OCI-LY1 (cell line): ENCODE measurements around the gene CHM.

Experiments used
- H2AFZ ChIP-seq: fragments of 200-600 bp; sonication (generic), shearing (Covaris generic); 2 replicates; pipeline ENCODE4 v1.6.0; 2014; ENCODE audit warnings: antibody characterized with exemption, mild to moderate bottlenecking, low read length
- H3F3A ChIP-seq: fragments of 200-600 bp; sonication (generic), shearing (Covaris generic); 2 replicates; pipeline ENCODE4 v1.6.0; 2014; ENCODE audit warnings: mild to moderate bottlenecking, antibody characterized with exemption, low read length, moderate library complexity; ENCODE audit not compliant: insufficient read depth
- H3K27ac ChIP-seq: fragments of 200-600 bp; sonication (generic); 2 replicates; pipeline ENCODE4 v1.5.1; 2014; ENCODE audit warnings: low read length, mixed run types, mild to moderate bottlenecking, low read depth; ENCODE audit not compliant: poor library complexity, severe bottlenecking
- H3K27me3 ChIP-seq: fragments of 200-600 bp; sonication (generic); 2 replicates; pipeline ENCODE4 v1.6.0; 2014; ENCODE audit warnings: antibody characterized with exemption, mild to moderate bottlenecking, low read length, moderate library complexity; ENCODE audit not compliant: insufficient read depth
- H3K36me3 ChIP-seq: fragments of 200-600 bp; sonication (generic); 2 replicates; pipeline ENCODE4 v1.6.1; 2014; ENCODE audit warnings: mild to moderate bottlenecking, antibody characterized with exemption, low read length, moderate library complexity, mixed read lengths; ENCODE audit not compliant: insufficient read depth
- H3K4me1 ChIP-seq: fragments of 200-600 bp; sonication (generic); 2 replicates; pipeline ENCODE4 v1.5.1; 2014; ENCODE audit warnings: mild to moderate bottlenecking, low read length, moderate library complexity; ENCODE audit not compliant: insufficient read depth, severe bottlenecking
- H3K4me2 ChIP-seq: fragments of 200-600 bp; sonication (generic), shearing (Covaris generic); 2 replicates; pipeline ENCODE4 v1.6.1; 2014; ENCODE audit warnings: low read length
- H3K4me3 ChIP-seq: fragments of 200-600 bp; sonication (generic); 2 replicates; pipeline ENCODE4 v1.5.1; 2014; ENCODE audit warnings: low read length, low read depth, mild to moderate bottlenecking, mixed read lengths; ENCODE audit not compliant: poor library complexity, severe bottlenecking
- H3K79me2 ChIP-seq: fragments of 200-600 bp; shearing (Covaris generic); 2 replicates; pipeline ENCODE4 v1.6.1; 2016; ENCODE audit warnings: mixed run types, low read length, mixed read lengths; ENCODE audit not compliant: insufficient read depth
- H3K9ac ChIP-seq: fragments of 200-600 bp; sonication (generic), shearing (Covaris generic); 2 replicates; pipeline ENCODE4 v1.6.1; 2014; ENCODE audit warnings: mild to moderate bottlenecking, low read length, mixed read lengths
- H3K9me2 ChIP-seq: fragments of 200-600 bp; sonication (generic), shearing (Covaris generic); 2 replicates; pipeline ENCODE4 v1.6.1; 2014; ENCODE audit warnings: low read depth, mild to moderate bottlenecking, low read length, mixed read lengths
- H3K9me3 ChIP-seq: fragments of 200-600 bp; shearing (Covaris generic); 2 replicates; pipeline ENCODE4 v1.6.1; 2014; ENCODE audit warnings: low read length, mixed read lengths
- H4K20me1 ChIP-seq: fragments of 200-600 bp; sonication (generic), shearing (Covaris generic); 2 replicates; pipeline ENCODE4 v1.6.0; 2016; ENCODE audit warnings: mild to moderate bottlenecking, low read length; ENCODE audit not compliant: insufficient read depth
- EZH2 ChIP-seq: fragments of 200-600 bp; sonication (generic), shearing (Covaris generic); IDR thresholded peaks from 2 replicates; pipeline ENCODE4 v1.8.0; 2017; ENCODE audit warnings: borderline replicate concordance, mixed run types, mild to moderate bottlenecking, antibody characterized with exemption, low read length, moderate library complexity, mixed read lengths
- TF ChIP-seq, protein P1 (sequence below): fragments of 200-600 bp; sonication (generic), shearing (Covaris generic); IDR thresholded peaks from 2 replicates; pipeline ENCODE4 v1.5.1; 2017; ENCODE audit warnings: mild to moderate bottlenecking, antibody characterized with exemption, low read length, moderate library complexity, mixed read lengths

CHM gene

DNA sequence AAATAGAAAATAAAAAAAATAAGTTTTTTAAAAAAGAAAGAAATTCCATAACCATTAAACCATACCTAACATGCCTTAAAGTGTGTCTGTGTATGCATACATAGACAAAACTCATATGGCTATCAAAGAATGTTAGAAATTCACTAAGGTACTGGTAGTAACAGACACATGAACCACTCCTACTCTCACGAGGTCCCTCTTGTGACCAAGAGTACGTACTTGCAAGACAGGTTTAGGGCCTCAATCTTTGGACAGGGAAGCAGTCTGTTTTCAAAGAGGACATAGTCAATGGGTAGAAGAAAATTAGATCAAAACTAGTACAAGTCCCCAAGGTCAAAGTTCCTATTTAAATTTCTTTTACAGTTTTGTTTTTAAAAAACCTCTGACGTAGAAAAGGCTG lies 117.3 kb downstream of the CHM start:
- Histone ChIP-seq H4K20me1 (no peaks in the 10 kb centered on the region), H3K4me3 (no peak overlapping the region), H3K4me1 (no peaks in the 10 kb centered on the region), H3K9me2 (no peaks in the 10 kb centered on the region), H3K9ac (no peak overlapping the region), H3K27ac (no peak overlapping the region), H3K4me2 (no peak overlapping the region), H3K27me3 (no peaks in the 10 kb centered on the region), H3K9me3 (no peaks in the 10 kb centered on the region), H3K36me3 (no peaks in the 10 kb centered on the region), H2AFZ (no peak overlapping the region), H3F3A (no peaks in the 10 kb centered on the region), H3K79me2 (no peaks in the 10 kb centered on the region)
- no peak for TF ChIP-seq EZH2
- TF ChIP-seq, protein P1, sequence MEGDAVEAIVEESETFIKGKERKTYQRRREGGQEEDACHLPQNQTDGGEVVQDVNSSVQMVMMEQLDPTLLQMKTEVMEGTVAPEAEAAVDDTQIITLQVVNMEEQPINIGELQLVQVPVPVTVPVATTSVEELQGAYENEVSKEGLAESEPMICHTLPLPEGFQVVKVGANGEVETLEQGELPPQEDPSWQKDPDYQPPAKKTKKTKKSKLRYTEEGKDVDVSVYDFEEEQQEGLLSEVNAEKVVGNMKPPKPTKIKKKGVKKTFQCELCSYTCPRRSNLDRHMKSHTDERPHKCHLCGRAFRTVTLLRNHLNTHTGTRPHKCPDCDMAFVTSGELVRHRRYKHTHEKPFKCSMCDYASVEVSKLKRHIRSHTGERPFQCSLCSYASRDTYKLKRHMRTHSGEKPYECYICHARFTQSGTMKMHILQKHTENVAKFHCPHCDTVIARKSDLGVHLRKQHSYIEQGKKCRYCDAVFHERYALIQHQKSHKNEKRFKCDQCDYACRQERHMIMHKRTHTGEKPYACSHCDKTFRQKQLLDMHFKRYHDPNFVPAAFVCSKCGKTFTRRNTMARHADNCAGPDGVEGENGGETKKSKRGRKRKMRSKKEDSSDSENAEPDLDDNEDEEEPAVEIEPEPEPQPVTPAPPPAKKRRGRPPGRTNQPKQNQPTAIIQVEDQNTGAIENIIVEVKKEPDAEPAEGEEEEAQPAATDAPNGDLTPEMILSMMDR = no peak

DNA sequence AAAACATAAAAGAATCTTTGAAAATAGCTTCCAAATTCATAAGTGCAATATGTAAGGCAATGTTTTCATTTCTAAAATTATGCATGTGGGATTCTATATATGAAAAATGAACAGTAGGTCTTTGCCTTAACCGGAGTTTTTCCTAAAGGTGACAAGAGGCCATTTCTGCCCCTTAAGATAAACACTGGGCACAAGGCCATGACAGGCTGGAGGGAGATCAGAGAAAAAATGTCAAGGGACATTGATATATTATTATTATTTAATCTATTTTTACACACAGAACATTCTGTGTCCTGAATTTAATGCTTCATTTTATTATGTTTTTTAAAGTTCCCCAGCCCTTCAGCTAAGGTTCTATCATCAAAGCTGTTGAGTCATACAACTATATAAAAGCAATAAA lies 118.8 kb downstream of the CHM start:
- Histone ChIP-seq H3K27me3 (no peaks in the 10 kb centered on the region), H3K4me1 (no peaks in the 10 kb centered on the region), H2AFZ (no peak overlapping the region), H3K9me3 (no peaks in the 10 kb centered on the region), H3K9me2 (no peaks in the 10 kb centered on the region), H3F3A (no peaks in the 10 kb centered on the region), H3K9ac (no peak overlapping the region), H3K4me3 (no peak overlapping the region), H3K4me2 (no peak overlapping the region), H3K27ac (no peak overlapping the region), H3K36me3 (no peaks in the 10 kb centered on the region), H3K79me2 (no peaks in the 10 kb centered on the region), H4K20me1 (no peaks in the 10 kb centered on the region)
- TF ChIP-seq, protein P1 = no peak
- no peak for TF ChIP-seq EZH2

DNA sequence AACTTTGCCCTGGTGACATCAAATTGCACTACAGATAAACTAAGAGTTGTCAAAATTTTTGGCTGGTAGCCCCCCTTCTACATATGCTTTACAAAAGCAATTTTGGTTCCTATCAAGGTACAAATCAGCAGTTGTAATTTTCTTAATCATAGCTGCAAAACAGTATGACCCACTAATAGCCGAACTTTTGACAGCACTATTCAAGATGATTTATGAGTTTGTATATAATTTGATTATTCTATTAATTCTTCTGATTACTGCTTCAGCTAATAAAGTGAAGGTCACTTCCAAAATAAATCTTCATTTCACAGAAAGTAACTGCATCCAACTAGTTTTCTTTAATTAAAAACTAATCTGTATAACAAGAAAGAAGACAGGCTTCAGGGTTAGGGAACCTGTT lies 119.6 kb downstream of the CHM start:
- Histone ChIP-seq H3K36me3 (no peaks in the 10 kb centered on the region), H4K20me1 (no peaks in the 10 kb centered on the region), H3K27ac (no peak overlapping the region), H3K9ac (no peak overlapping the region), H3K9me3 (no peaks in the 10 kb centered on the region), H3K9me2 (no peaks in the 10 kb centered on the region), H3K4me1 (no peaks in the 10 kb centered on the region), H3K4me3 (no peak overlapping the region), H3K27me3 (no peaks in the 10 kb centered on the region), H2AFZ (no peak overlapping the region), H3K4me2 (no peak overlapping the region), H3F3A (no peaks in the 10 kb centered on the region), H3K79me2 (no peaks in the 10 kb centered on the region)
- TF ChIP-seq, protein P1 = no peak
- no peak for TF ChIP-seq EZH2
